ENCODE results near the gene AKAP6.
A peak's percentile ranks its signal among the peaks of the same experiment; 100 is the strongest.
"Not testable (repeated sequence)": the region's sequence is repeated elsewhere in the genome, so short reads cannot be mapped to it uniquely, and the experiment has no call there.

AKAP6 gene

GRCh38 chr14:32436993-32437392 is 107.9 kb downstream of the AKAP6 start:
- DNase-seq (ENCODE audit: low spot score): no peak

- no peak for DNase-seq (ENCODE audit: low spot score)
These were observed 109.4 kb downstream of the AKAP6 start for GRCh38 chr14:32438517-32438916.

- DNase-seq (ENCODE audit: low spot score): no peak
These were observed 115.0 kb downstream of the AKAP6 start for GRCh38 chr14:32443890-32444661.

- DNase-seq (ENCODE audit: low spot score): no peak
These were observed 118.3 kb downstream of the AKAP6 start for GRCh38 chr14:32447371-32447770.

GRCh38 chr14:32449648-32450047 is 120.5 kb downstream of the AKAP6 start:
- DNase-seq (ENCODE audit: low spot score): no peak

GRCh38 chr14:32450919-32451675 is 122.0 kb downstream of the AKAP6 start:
- no peak for DNase-seq (ENCODE audit: low spot score)

GRCh38 chr14:32453857-32454810 is 125.0 kb downstream of the AKAP6 start:
- DNase-seq (ENCODE audit: low spot score): no peak

- no peak for DNase-seq (ENCODE audit: low spot score)
These were observed 128.3 kb downstream of the AKAP6 start for GRCh38 chr14:32457213-32457920.

- no peak for DNase-seq (ENCODE audit: low spot score)
These were observed 129.6 kb downstream of the AKAP6 start for GRCh38 chr14:32458720-32459119.

- no peak for DNase-seq (ENCODE audit: low spot score)
These were observed 131.2 kb downstream of the AKAP6 start for GRCh38 chr14:32460267-32460666.

GRCh38 chr14:32462553-32462952 is 133.5 kb downstream of the AKAP6 start:
- not testable (repeated sequence) for DNase-seq (ENCODE audit: low spot score)

GRCh38 chr14:32468955-32469354 is 139.9 kb downstream of the AKAP6 start:
- no peak for DNase-seq (ENCODE audit: low spot score)

GRCh38 chr14:32469388-32470160 is 140.5 kb downstream of the AKAP6 start:
- peak; percentile 62 for DNase-seq (ENCODE audit: low spot score)

- peak; percentile 83 for DNase-seq (ENCODE audit: low spot score)
These were observed 141.1 kb downstream of the AKAP6 start for GRCh38 chr14:32470161-32470715.

GRCh38 chr14:32471181-32471580 is 142.1 kb downstream of the AKAP6 start:
- no peak for DNase-seq (ENCODE audit: low spot score)

- DNase-seq (ENCODE audit: low spot score): no peak
These were observed 143.0 kb downstream of the AKAP6 start for GRCh38 chr14:32472076-32472475.

- DNase-seq (ENCODE audit: low spot score): peak; percentile 86
These were observed 143.7 kb downstream of the AKAP6 start for GRCh38 chr14:32472512-32473463.

- no peak for DNase-seq (ENCODE audit: low spot score)
These were observed 144.4 kb downstream of the AKAP6 start for GRCh38 chr14:32473464-32473855.

GRCh38 chr14:32474478-32475195 is 145.5 kb downstream of the AKAP6 start:
- no peak for DNase-seq (ENCODE audit: low spot score)
